HG02588 (cell line): Measurements from ENCODE around the gene DGKZ.

Experiments used
- ATAC-seq: cut with Tn5 transposase; IDR thresholded peaks from one replicate; pipeline ENCODE4 v1.9.1; 2021; ENCODE audit warnings: mild to moderate bottlenecking, moderate library complexity; ENCODE audit not compliant: unreplicated experiment

Gene DGKZ

GRCh38 chr11:46426233-46426991 lies 79.1 kb downstream of the DGKZ start:
- ATAC-seq = no peak

GRCh38 chr11:46427364-46427763 lies 80.1 kb downstream of the DGKZ start:
- ATAC-seq = no peak

DNA sequence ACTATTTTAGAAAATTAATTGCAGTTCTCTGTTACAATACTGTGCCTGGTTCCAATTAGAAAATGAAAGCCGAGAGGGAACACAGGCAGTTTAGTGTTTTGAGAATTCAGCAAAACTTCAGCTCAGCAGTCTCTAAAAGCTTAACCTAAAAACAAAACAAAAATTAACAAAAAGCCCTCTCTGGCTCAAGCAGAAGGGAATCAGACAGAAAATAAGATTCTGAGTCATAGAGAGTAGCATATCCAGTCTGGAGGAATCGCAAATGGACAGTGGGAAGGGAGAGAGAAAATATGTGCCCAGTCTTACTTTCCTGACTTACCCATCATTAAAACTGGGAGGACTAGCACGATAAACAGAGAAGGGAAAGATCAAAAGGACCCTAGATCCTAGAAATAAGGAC lies 82.5 kb downstream of the DGKZ start:
- no peak for ATAC-seq
